Measurements from ENCODE around the gene SCNN1B. TPM values are rescaled to one million over a fixed set of nuclear protein-coding genes. Genes with fewer than 3 reads are reported as not detected.

SCNN1B gene
- polyA plus RNA-seq, 1 donor from 2014 or later, result not detected

- Histone ChIP-seq H3K79me2 (replicated peaks; ENCODE audit: insufficient read depth, low read length) (no peaks in the 10 kb centered on the region), H4K20me1 (ENCODE audit: insufficient read depth) (no peaks in the 10 kb centered on the region), H3K4me3 (ENCODE audit: low read length) (no peak overlapping the region), H2AFZ (ENCODE audit: low read depth, low read length) (no peak overlapping the region), H3F3A (ENCODE audit: insufficient read depth, low read length, poor library complexity, severe bottlenecking) (no peaks in the 10 kb centered on the region), H3K27me3 (ENCODE audit: insufficient read depth, low read depth, low read length) (no peaks in the 10 kb centered on the region), H3K4me2 (ENCODE audit: low read length) (no peak overlapping the region), H3K9me3 (ENCODE audit: low read length) (no peaks in the 10 kb centered on the region), H3K9me2 (ENCODE audit: insufficient read depth, low read length) (no peaks in the 10 kb centered on the region), H3K27ac (ENCODE audit: low read length) (no peak overlapping the region), H3K9ac (ENCODE audit: low read length) (no peak overlapping the region), H3K36me3 (ENCODE audit: insufficient read depth, low read length) (no peaks in the 10 kb centered on the region)
- TF ChIP-seq POLR2AphosphoS5 (IDR thresholded peaks at IDR 0.05) (no peak), RAD21 (conservative IDR thresholded peaks at IDR 0.05) (no peak), EP300 (conservative IDR thresholded peaks at IDR 0.05; ENCODE audit: poor library complexity, severe bottlenecking) (no peak), REST (IDR thresholded peaks at IDR 0.05; ENCODE audit: borderline replicate concordance) (no peak), SMC3 (conservative IDR thresholded peaks at IDR 0.05; ENCODE audit: poor library complexity) (no peak), MXI1 (conservative IDR thresholded peaks at IDR 0.05; ENCODE audit: poor library complexity, severe bottlenecking) (no peak), EZH2 (IDR thresholded peaks at IDR 0.05; ENCODE audit: borderline replicate concordance, insufficient read depth, low read length, poor library complexity, severe bottlenecking) (no peak), TAF1 (IDR thresholded peaks at IDR 0.05; ENCODE audit: low read depth) (no peak), CTCF (IDR thresholded peaks at IDR 0.05; ENCODE audit: poor library complexity, severe bottlenecking) (no peak)
Measured at GRCh38 chr16:23367988-23368387, 65.9 kb downstream of the SCNN1B start.

- Histone ChIP-seq H3K79me2 (replicated peaks; ENCODE audit: insufficient read depth, low read length) (no peaks in the 10 kb centered on the region), H4K20me1 (ENCODE audit: insufficient read depth) (no peaks in the 10 kb centered on the region), H3K27me3 (ENCODE audit: insufficient read depth, low read depth, low read length) (no peaks in the 10 kb centered on the region), H3K4me2 (ENCODE audit: low read length) (no peak overlapping the region), H3K9ac (ENCODE audit: low read length) (no peak overlapping the region), H3F3A (ENCODE audit: insufficient read depth, low read length, poor library complexity, severe bottlenecking) (no peaks in the 10 kb centered on the region), H3K27ac (ENCODE audit: low read length) (no peak overlapping the region), H3K9me2 (ENCODE audit: insufficient read depth, low read length) (no peaks in the 10 kb centered on the region), H3K4me3 (ENCODE audit: low read length) (no peak overlapping the region), H3K9me3 (ENCODE audit: low read length) (no peaks in the 10 kb centered on the region), H2AFZ (ENCODE audit: low read depth, low read length) (no peak overlapping the region), H3K36me3 (ENCODE audit: insufficient read depth, low read length) (no peaks in the 10 kb centered on the region)
- TF ChIP-seq MXI1 (conservative IDR thresholded peaks at IDR 0.05; ENCODE audit: poor library complexity, severe bottlenecking), result no peak
Measured at GRCh38 chr16:23368469-23368868, 66.4 kb downstream of the SCNN1B start.

GRCh38 chr16:23369416-23369815 lies 67.3 kb downstream of the SCNN1B start:
- Histone ChIP-seq H3K9me3 (ENCODE audit: low read length) (no peaks in the 10 kb centered on the region), H4K20me1 (ENCODE audit: insufficient read depth) (no peaks in the 10 kb centered on the region), H3K36me3 (ENCODE audit: insufficient read depth, low read length) (no peaks in the 10 kb centered on the region), H3K4me2 (ENCODE audit: low read length) (no peak overlapping the region), H3K9me2 (ENCODE audit: insufficient read depth, low read length) (no peaks in the 10 kb centered on the region), H3F3A (ENCODE audit: insufficient read depth, low read length, poor library complexity, severe bottlenecking) (no peaks in the 10 kb centered on the region), H3K4me3 (ENCODE audit: low read length) (no peak overlapping the region), H3K27me3 (ENCODE audit: insufficient read depth, low read depth, low read length) (no peaks in the 10 kb centered on the region), H3K79me2 (replicated peaks; ENCODE audit: insufficient read depth, low read length) (no peaks in the 10 kb centered on the region), H2AFZ (ENCODE audit: low read depth, low read length) (no peak overlapping the region), H3K27ac (ENCODE audit: low read length) (no peak overlapping the region), H3K9ac (ENCODE audit: low read length) (no peak overlapping the region)
- TF ChIP-seq EP300 (conservative IDR thresholded peaks at IDR 0.05; ENCODE audit: poor library complexity, severe bottlenecking), result no peak
- no peak for TF ChIP-seq MXI1 (conservative IDR thresholded peaks at IDR 0.05; ENCODE audit: poor library complexity, severe bottlenecking)
- TF ChIP-seq TAF1 (IDR thresholded peaks at IDR 0.05; ENCODE audit: low read depth), result no peak
- no peak for TF ChIP-seq RAD21 (conservative IDR thresholded peaks at IDR 0.05)
- no peak for TF ChIP-seq REST (IDR thresholded peaks at IDR 0.05; ENCODE audit: borderline replicate concordance)
- no peak for TF ChIP-seq EZH2 (IDR thresholded peaks at IDR 0.05; ENCODE audit: borderline replicate concordance, insufficient read depth, low read length, poor library complexity, severe bottlenecking)
- TF ChIP-seq CTCF (IDR thresholded peaks at IDR 0.05; ENCODE audit: poor library complexity, severe bottlenecking), result no peak
- TF ChIP-seq SMC3 (conservative IDR thresholded peaks at IDR 0.05; ENCODE audit: poor library complexity), result no peak
- no peak for TF ChIP-seq POLR2AphosphoS5 (IDR thresholded peaks at IDR 0.05)
